Measurements from ENCODE around the gene GIMD1.
"Not testable (repeated sequence)": the region's sequence is repeated elsewhere in the genome, so short reads cannot be mapped to it uniquely, and the experiment has no call there.

GIMD1 gene

DNA sequence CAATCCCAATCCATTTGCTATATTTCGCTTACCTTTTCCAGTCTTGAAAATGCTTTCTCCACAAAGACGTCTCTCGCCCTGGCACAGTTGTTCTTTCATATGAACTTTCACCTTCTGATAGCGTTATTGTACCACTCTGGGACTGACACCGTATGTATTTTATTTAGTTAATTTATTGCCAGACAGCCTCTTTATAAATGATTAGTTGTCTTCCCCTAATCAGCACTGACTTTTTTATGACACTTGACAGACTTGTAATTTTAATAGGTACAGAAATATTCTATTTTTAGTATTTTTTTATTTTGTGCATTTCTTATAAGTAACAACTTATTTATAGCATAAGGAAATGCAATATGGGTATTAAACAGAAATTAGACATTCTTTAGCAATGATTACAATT lies at the start of gene GIMD1:
TSS of gene GIMD1 (minus strand) at position 101 of the 400 bp plus-strand sequence. CDS start 1,343 bp downstream, outside the sequence.
- no peak for DNase-seq (ENCODE audit: low read depth, low spot score)
- no peak within 1 kb of the TSS for H3K27ac ChIP-seq

DNA sequence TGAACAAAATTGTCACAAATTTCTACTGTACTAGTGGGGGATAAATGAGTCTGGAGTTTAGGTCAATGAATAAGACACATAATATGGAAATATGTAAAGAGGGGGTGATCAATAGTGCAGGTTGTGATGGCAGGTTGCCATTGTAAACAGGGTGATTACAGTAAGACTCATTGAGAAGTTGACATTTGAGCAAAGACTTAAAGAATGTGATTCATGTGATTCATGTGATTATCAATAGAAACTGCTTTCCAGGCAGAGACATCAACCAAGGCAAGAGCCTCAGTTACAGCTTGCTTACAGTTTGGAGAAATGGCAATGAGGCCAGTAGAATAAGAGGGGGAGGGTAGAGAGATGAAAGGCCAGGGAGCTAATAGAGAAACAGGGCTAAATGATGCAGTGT lies 45.8 kb upstream of the GIMD1 start:
- H3K27ac ChIP-seq = no peak overlapping the region
- peak; percentile 69 for DNase-seq (ENCODE audit: low read depth, low spot score)

DNA sequence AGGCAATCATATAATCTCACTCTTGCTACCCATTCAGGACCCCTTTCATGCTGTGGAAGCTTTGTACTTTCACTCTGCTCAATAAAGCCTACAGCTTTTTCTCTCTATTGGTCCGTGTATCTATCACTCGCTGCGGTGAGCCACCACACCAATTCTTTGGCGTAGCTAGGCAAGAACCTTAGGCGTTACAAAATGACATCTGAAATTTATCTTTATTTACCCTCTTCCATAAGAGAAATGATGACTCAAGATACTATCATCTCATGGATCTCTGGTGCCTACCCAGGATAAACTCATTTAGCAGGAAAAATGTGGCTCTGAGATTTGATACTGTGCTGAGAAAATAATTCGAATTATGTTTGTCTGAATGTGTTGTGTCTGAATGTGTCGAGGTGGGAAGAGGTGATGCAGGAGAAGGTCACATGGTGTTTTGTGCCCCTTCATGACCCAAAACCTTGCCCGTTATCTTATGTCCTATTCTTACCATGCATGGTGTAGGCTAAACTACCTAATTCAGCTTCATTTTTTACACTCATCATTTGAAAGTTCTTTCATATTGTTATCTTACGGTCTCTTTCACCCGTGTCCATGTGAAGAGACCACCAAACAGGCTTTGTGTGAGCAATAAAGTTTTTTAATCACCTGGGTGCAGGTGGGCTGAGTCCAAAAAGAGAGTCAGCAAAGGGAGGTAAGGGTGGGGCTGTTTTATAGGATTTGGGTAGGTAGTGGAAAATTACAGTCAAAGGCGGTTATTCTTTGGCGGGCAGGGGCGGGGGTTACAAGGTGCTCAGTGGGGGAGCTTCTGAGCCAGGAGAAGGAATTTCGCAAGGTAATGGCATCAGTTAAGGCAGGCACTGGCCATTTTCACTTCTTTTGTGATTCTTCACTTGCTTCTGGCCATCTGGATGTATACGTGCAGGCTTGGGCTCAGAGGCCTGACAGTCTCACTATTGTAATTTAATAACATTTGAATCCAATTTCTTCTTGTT lies 41.6 kb upstream of the GIMD1 start:
- DNase-seq (ENCODE audit: low read depth, low spot score) = peak; percentile 8
- H3K27ac ChIP-seq = peak overlapping the region; percentile 15

DNA sequence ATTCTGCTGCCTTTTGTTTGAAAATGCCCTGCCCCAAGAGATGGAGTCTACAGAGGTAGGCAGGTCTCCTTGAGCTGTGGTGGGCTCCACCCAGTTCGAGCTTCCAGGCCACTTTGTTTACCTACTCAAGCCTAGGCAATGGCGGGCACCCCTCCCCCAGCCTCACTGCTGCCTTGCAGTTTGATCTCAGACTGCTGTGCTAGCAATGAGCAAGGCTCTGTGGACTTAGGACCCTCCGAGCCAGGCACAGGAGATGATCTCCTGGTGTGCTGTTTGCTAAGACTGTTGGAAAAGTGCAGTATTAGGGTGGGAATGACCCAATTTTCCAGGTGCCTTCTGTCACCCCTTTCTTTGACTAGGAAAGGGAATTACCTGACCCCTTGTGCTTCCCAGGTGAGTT lies 39.4 kb upstream of the GIMD1 start:
- not testable (repeated sequence) for DNase-seq (ENCODE audit: low read depth, low spot score); H3K27ac ChIP-seq

DNA sequence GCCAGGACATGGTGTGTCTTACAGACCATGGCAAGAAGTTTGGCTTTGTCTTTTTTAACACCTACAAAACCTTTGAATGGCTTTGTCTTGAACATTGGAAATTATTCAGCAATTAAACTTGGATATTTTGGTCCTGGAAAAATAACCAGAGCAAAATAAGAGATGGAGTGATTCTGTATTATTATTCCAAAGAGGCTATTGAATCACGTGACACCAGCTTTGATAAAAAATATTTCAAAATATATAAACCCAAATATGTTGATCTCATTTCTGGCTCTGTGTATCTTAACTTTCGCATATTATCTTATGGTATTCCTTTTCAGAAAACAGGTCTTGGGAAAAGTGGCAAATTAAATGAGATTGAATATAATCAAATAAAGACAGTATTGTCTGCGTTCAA lies 32.6 kb upstream of the GIMD1 start:
- H3K27ac ChIP-seq = no peak overlapping the region
- DNase-seq (ENCODE audit: low read depth, low spot score) = no peak

DNA sequence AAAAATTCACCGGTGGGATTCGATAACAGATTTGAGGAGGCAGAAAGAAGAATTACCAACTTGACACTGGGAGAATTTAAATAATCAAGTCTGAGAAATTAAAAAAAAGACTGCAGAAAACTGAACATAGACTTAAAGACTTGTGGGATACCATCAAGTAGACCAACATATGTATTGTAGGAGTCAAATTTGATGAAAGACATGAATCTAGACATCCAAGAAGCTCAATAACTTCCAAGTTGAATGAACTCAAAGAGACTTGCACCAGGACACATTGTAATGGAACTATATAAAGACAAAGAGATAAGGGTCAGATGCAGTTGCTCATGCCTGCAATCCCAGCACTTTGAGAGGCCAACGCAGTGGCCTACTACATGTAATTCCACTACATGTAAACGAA lies 30.3 kb upstream of the GIMD1 start:
- DNase-seq (ENCODE audit: low read depth, low spot score); H3K27ac ChIP-seq: not testable (repeated sequence)

DNA sequence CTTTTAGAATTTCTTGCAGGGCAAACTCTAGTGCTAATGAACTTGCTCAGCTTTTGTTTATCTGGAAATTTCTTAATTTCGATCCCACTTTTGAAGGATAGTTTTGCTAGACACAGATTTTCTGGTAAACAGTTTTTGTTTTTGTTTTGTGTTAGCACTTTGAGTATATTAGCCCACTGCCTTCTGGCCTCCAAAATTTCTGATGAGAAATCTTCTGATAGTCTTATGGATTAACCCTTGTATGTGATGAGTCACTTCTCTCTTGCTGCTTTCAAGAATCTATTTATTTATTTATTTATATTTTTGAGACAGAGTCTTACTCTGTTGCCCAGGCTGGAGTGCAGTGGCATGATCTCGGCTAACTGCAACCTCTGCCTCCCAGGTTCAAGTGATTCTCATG lies 27.0 kb upstream of the GIMD1 start:
- DNase-seq (ENCODE audit: low read depth, low spot score) = no peak
- H3K27ac ChIP-seq = no peak overlapping the region

DNA sequence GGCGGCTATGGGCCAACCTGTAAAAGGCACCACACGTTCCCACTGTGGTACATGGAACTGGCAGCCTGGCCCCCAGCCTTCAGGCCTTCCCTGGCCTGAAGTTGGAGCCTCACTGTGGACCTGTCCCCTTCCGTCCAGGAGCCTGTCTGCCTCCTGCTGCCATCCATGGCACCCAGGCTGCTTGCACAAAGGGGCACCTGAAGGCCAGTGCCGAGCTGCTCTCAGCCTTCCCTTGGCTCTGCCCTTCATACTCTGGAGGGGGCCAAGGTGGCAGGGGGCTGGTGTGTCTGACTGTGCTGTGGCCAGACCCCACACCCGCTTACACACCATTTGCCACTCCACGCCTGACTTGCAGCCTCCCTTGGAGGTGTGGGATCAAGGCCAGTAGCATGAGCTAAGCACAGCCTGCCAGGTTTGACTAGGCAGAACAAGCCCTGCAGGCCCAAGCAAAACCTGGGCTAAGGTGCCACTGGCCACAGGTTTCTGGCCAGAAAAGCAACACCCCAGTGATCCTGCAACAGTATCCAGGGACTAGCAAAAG lies 17.3 kb upstream of the GIMD1 start:
- DNase-seq (ENCODE audit: low read depth, low spot score) = no peak
- H3K27ac ChIP-seq = no peak overlapping the region

DNA sequence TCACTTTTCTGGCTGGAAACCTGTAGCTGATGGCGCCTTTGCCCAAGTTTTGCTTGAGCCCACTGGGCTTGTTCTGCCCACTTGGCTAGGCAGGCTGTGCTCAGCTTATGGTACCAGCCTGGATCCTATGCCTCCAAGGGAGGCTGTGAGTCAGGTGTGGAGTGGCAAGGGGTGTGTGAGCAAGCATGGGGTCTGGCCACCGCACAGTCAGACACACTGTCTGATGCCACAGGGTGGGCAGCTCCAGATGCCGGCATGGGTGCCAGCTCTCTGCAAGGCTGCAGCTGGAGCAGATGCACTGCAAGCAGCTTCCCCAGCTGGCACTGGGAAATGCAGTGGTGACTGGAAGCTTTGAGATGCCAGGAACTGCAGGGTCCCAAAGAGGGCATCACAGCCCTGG lies 16.3 kb upstream of the GIMD1 start:
- no peak for DNase-seq (ENCODE audit: low read depth, low spot score)
- no peak overlapping the region for H3K27ac ChIP-seq

DNA sequence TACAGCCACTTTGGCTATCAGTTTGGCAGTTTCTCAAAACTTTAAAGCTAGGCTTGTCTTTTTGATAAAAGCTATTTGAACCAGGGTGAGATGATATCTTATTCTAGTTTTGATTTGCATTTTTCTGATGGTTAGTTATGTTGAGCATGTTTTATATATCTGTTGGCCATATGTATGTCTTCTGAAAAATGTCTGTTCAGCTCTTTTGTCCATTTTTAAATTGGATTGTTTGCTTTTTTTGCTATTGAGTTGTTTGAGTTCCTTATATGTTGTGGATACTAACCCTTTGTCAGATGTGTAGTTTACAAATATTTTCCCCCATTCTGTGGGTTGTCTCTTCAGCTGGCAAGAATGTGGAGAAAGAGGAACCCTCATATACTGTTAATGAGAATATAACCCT lies 11.6 kb upstream of the GIMD1 start:
- DNase-seq (ENCODE audit: low read depth, low spot score) = no peak

DNA sequence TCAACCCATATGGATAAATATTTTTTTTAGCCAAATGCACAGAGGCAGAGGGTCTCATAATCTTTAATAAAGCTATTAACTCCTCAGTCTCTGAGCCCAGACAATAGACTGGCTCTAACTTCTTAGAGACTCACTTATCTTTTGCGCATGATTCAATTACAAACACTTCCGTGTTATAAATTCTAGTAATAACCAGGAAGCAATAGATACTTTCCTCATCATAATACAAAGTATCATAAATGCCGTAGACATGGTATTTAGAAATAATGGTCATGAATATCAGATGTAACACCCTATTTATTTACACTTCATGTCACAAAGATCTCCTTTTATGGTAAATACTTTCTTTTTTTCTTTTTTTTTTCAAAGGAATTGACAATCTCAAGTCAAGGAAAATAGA lies 4.4 kb upstream of the GIMD1 start:
- no peak overlapping the region for H3K27ac ChIP-seq
- DNase-seq (ENCODE audit: low read depth, low spot score) = no peak

More for the DNA sequence above, 11.6 kb upstream of the GIMD1 start:
- no peak overlapping the region for H3K27ac ChIP-seq

DNA sequence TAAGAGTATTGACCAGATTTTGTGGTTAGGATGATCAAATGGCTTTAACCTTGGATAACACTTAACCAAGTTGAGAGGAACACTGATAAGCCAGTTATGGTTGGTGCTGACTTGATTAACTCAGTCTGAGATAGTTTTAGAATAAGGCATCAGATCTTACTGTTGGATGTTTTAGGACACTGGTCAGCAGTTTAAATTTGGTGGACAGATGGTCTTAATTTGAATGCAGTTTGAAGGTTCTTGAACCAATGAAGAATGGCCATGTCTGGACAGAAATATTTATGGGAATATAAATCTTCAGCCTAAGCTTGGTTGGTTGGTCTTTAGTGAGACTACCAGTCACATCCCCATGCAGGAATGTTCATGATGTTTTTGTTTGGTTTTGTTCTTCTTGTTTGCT lies 2.6 kb upstream of the GIMD1 start:
- no peak overlapping the region for H3K27ac ChIP-seq
- DNase-seq (ENCODE audit: low read depth, low spot score) = no peak

DNA sequence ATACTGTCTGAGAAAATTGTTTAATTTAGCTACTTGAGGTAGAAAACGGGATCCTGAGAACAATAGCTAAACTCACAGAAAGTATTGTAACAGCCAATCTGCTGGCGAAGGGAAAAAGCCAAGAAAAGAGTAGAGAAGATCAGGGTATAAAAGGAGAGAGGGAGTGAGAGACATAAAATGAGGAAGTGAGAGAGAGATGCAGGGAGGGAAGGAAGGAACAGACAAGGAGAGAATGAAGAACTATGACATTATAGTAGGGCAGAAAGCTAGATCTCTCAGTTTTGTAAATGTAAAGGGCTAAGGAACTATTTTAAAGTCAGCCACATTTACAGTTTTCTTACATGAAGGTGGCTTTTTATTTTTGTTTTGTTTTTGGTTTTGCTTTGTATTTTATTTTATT lies 1.6 kb upstream of the GIMD1 start:
- H3K27ac ChIP-seq = no peak overlapping the region
- no peak for DNase-seq (ENCODE audit: low read depth, low spot score)

DNA sequence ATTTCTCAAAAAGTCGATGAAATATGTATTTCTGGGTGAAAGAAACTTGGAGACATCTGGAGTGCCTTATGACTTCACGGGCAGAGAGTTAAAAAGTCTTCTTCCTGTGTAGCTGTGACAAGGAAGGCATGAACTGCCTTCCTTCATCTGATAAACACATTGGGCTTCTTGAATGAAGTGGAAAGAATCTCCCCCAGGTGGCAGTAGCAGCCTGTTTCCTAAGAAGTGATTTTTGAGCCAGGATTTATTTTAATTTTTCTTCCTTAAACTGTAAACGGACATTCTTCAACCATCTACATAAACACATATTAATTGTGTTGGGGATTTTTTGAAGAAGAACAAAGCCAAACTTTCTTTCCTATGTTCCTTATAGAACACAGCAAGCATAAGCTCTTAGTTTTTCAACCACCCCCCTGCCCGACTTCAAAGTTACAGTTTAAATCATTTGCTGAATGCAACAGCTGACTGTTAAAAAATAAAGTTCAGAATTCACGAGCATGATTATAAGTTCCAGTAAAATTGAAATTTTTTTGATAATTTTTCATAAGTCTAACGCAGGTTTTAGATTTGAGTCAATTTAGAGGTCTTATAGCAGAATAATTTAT lies 980 bp upstream of the GIMD1 start:
- peak; percentile 12 for DNase-seq (ENCODE audit: low read depth, low spot score)
- H3K27ac ChIP-seq = no peak overlapping the region

DNA sequence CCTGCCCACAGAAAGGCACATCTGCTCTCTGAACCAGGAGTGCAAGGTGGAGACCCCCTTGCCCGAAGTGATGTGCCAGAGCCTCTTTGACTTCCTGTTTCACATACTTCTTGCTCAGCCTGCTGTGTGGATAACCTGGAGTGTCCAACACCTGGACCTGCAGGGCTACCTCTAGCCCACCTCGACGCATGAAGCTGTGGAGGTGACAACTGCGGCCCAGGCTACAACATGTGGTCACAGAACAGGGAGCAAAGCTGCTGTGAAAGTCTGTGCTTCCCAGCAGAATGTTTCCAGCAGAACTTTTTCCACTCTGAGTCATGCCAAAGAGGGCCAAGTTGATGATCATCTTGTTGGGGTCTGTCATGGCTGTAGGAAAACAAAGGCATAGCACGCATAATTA lies 1.5 kb downstream of the GIMD1 start:
- no peak overlapping the region for H3K27ac ChIP-seq
- no peak for DNase-seq (ENCODE audit: low read depth, low spot score)

DNA sequence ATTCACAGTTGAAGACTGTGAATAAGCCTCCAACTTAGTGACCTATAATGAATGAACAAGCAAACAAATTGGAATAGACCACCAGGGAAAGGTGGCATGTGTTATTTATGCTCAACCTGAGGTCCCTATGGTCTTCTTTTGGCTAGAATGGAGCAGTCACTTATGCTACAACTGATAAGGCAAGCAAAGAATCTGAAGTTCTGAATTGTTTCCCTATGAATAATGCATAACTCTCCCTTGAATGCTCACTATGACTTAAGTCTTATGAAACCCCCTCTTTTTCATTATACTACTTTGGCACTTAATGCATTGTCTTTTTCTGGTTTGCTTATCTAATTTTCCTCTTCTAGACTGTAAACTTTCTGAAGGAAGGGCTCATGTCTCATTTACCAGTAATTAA lies 2.6 kb downstream of the GIMD1 start:
- DNase-seq (ENCODE audit: low read depth, low spot score) = no peak
- H3K27ac ChIP-seq = peak overlapping the region; percentile 43

DNA sequence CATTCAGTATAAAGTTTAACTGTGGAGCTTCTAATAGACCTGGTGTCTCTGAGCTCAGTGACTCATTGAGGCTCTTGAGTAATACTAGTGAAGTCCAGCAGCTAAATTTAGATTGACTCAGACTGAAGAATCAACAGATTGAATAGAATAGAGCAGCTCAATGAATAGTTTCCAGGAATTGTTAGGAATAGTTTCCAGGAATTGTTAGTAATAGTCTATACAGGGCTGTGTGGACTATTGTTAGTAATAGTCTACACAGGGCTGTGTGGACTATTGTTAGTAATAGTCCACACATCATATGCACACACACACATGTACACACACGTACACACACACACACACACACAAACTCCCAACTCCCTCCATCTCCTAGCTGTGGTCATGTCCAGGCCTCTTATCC lies 3.0 kb downstream of the GIMD1 start:
- H3K27ac ChIP-seq = peak overlapping the region; percentile 43
- peak; percentile 67 for DNase-seq (ENCODE audit: low read depth, low spot score)

DNA sequence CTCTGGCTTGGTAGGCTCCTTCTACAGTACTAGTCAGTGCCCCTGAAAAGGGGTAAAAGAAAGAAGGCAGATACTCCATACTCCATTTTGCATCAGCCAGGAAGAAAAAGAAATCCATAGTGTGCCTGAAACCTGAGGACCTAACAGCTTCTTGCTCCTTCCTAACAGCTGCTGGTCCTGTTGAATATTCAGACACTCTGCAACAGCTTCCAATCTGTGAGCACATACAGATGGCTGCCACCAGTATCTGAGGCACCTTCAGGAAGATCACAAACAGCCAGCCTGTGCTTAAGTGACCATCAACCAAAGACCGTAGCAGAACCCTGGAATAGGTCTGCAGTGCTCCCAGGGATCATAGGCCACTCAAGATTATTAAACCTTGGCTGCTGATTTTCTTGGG lies 4.3 kb downstream of the GIMD1 start:
- DNase-seq (ENCODE audit: low read depth, low spot score) = no peak
- H3K27ac ChIP-seq = no peak overlapping the region

DNA sequence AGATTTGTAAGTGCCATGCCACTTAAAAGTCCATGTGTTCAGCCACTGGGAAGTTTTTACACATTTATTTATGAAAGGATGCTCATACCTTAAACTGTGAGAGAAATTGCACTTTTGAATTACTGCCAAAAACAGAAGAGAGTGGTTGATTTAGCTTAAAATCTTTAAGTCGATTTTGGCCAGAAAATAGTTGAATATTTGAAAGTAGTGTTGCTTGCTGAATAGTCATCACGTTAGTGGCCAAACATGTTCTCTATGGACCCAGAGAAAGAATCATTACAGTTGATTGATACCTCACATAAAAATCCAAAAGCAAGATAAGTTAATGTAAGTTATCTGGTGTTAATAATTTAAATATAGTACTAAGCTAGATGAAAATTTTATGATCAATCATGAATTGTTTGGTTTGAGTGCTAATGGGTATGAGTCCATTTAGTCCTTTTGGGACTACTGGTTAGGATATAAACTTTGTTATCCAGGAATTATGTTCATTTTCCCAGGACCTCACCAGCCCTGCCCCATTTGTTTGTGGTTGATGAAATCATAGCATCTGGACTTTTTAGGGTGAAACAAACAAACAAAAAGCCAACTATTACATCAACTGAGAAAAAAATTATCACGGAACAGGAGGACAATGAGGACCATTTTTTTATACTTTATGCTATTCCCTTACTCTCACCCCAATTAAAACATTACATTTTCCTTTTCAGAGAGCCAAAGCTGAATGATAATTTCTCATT lies 6.3 kb downstream of the GIMD1 start:
- DNase-seq (ENCODE audit: low read depth, low spot score) = no peak
- no peak overlapping the region for H3K27ac ChIP-seq

DNA sequence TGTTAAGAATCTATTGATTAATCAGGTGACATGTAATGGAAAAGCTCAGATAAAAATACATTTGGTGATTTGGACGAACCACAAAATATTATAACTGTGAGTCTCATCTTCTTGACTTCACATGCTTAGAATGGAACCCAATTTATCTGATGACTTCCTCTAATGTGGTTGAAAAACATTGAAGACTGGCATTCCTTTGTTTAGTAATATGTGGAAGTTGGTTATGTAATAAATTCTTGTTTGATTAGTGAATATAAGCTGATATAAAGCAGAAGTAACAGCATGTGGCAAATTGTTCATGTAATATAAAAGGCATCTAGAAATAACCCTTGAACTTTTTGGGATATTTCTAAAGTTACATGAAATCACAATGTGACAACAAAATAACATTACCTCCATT lies 9.7 kb downstream of the GIMD1 start:
- H3K27ac ChIP-seq = peak overlapping the region; percentile 12
- DNase-seq (ENCODE audit: low read depth, low spot score) = no peak

DNA sequence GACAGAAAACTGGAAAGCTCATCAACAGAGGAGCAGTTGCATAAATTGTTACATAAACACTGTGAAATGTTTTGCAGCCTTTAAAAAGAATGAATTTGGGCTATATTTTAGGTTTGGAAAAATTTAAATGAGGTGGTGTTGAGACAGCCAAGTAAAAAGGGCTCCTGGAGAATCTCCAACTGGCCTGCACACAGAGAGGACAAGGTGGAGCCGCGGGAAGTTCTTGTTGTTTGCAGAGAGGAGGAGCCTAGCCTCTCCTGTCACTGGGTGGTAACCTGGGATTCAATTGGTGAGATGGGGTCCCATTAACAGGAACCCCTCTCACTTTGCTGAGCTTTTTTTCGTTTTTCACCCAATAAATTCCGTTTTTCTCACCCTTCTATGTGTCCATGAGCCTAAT lies 13.4 kb downstream of the GIMD1 start:
- no peak for DNase-seq (ENCODE audit: low read depth, low spot score)
- no peak overlapping the region for H3K27ac ChIP-seq

All from epithelial cell of prostate (primary cell).